HEK293T (cell line): Measurements from ENCODE around the gene HMCN2.

ENCODE experiments used
- CTCF ChIA-PET: fragments of 350-600 bp; formaldehyde crosslinking; extraction: SDS; loops from one replicate; lab custom pipeline; 2021; ENCODE audit warnings: antibody characterized with exemption, inconsistent platforms; lab: Yijun Ruan, JAX
- POLR2A ChIA-PET: fragments of 350-600 bp; formaldehyde crosslinking; extraction: SDS; loops from one replicate; lab custom pipeline; 2020; ENCODE audit warnings: antibody characterized with exemption, inconsistent platforms; lab: Yijun Ruan, JAX
- DNase-seq: peaks from one replicate; pipeline ENCODE4 v3.0.0; 2012; ENCODE audit warnings: mixed read lengths; ENCODE audit errors: extremely low spot score
- ARNT ChIP-seq: fragments of 450-650 bp; IDR thresholded peaks from 2 replicates; pipeline ENCODE4 v1.6.1; 2017; ENCODE audit warnings: mild to moderate bottlenecking
- ELF4 ChIP-seq: fragments of 450-650 bp; IDR thresholded peaks from 2 replicates; pipeline ENCODE4 v1.6.1; 2017; ENCODE audit warnings: antibody characterized with exemption
- FOXA1 ChIP-seq: fragments of 450-650 bp; IDR thresholded peaks from 2 replicates; pipeline ENCODE4 v1.6.1; 2016; ENCODE audit warnings: mild to moderate bottlenecking
- FOXM1 ChIP-seq: fragments of 450-650 bp; IDR thresholded peaks from 2 replicates; pipeline ENCODE4 v1.6.1; 2017; ENCODE audit warnings: mild to moderate bottlenecking, borderline replicate concordance
- HDGF ChIP-seq: fragments of 450-650 bp; IDR thresholded peaks from 2 replicates; pipeline ENCODE4 v1.6.1; 2017; ENCODE audit warnings: antibody characterized with exemption, borderline replicate concordance
- L3MBTL2 ChIP-seq: fragments of 450-650 bp; conservative IDR thresholded peaks from 2 replicates; pipeline ENCODE4 v1.6.1; 2016; ENCODE audit warnings: mild to moderate bottlenecking
- LEF1 ChIP-seq: fragments of 450-650 bp; IDR thresholded peaks from 2 replicates; pipeline ENCODE4 v1.6.1; 2017; ENCODE audit warnings: mild to moderate bottlenecking, borderline replicate concordance
- SP1 ChIP-seq: fragments of 450-650 bp; IDR thresholded peaks from 2 replicates; pipeline ENCODE4 v1.6.1; 2017
- SUZ12 ChIP-seq: fragments of 450-650 bp; IDR thresholded peaks from 2 replicates; pipeline ENCODE4 v1.6.1; 2016; ENCODE audit warnings: mild to moderate bottlenecking
- TARDBP ChIP-seq: fragments of 450-650 bp; IDR thresholded peaks from 2 replicates; pipeline ENCODE4 v1.6.1; 2016
- TF ChIP-seq, protein P1 (sequence below): fragments of 450-650 bp; IDR thresholded peaks from 2 replicates; pipeline ENCODE4 v1.6.1; 2016

HMCN2 gene

DNA sequence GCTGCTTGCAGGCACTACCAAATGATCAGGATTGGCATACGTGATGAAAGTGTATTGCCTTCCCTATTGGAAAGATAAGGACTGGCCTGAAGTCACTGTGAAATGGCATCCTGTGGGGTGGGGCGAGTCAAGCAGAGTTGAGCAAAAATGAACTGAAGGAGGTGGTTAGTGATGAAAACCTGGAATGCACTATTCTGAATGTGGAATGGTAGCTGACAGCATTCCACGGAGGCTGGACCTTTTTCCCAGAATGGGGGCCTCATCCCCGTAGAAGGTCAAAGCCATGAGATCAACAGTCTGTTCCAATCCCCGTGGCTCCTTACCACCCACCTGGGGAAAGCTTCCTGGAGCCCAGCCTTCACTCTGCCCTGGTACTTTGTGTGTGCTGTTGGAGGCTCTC is 216.9 kb downstream of the HMCN2 start:
- no peak for TF ChIP-seq FOXM1
- ChIA-PET CTCF (no interaction called here), POLR2A (no interaction called here)
- no peak for DNase-seq

DNA sequence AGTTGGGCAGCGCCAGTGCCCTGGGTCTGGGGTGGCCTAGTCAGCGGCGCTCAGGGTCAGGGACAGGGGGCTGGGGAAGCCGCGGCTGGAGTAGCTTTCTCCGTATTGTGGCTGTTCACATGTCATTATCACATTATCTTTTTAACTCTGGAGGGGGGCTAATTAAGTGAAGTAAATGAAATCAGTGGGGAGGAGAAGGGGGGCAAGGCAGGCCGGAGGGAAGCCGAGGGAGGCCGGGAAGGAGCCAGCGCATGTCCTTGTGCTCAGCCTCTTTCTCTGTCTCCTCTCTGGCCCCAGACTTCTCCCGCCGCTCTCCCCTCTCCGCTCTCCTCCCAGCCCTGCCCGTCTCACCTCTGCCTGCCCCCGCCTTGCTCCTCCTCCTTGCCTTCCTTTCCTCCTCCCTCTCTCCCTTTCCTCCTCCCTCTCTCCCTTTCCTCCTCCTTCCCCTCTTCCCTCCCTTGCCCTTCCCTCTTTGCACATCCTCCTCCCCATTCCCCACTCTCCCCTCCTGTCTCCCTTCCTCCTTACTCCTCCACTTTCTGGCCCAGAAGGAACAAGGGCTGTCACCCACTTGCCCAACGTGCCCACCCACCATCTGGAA is 217.9 kb downstream of the HMCN2 start:
- ChIA-PET POLR2A (no interaction called here), CTCF (no interaction called here)
- no peak for DNase-seq
- TF ChIP-seq SUZ12 (no peak), L3MBTL2 (no peak), TARDBP (no peak), ARNT (no peak), LEF1 (no peak), HDGF (no peak), SP1 (no peak), FOXA1 (no peak), ELF4 (no peak)
- TF ChIP-seq, protein P1, sequence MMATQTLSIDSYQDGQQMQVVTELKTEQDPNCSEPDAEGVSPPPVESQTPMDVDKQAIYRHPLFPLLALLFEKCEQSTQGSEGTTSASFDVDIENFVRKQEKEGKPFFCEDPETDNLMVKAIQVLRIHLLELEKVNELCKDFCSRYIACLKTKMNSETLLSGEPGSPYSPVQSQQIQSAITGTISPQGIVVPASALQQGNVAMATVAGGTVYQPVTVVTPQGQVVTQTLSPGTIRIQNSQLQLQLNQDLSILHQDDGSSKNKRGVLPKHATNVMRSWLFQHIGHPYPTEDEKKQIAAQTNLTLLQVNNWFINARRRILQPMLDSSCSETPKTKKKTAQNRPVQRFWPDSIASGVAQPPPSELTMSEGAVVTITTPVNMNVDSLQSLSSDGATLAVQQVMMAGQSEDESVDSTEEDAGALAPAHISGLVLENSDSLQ: no peak
